AG09319 (cell line): ENCODE data around the gene IQCE.
"Not testable (repeated sequence)": the region's sequence is repeated elsewhere in the genome, so short reads cannot be mapped to it uniquely, and the experiment has no call there.

Experiments
- DNase-seq: peaks from one replicate; pipeline ENCODE4 v3.0.0-alpha.2; 2010; ENCODE audit warnings: low read depth; ENCODE audit errors: extremely low read depth
- TF ChIP-seq, protein P1 (sequence below): IDR thresholded peaks from 2 replicates; pipeline ENCODE4 v1.5.1; 2011; ENCODE audit warnings: low read depth, mild to moderate bottlenecking, inconsistent platforms, low read length, moderate library complexity

Gene IQCE

DNA sequence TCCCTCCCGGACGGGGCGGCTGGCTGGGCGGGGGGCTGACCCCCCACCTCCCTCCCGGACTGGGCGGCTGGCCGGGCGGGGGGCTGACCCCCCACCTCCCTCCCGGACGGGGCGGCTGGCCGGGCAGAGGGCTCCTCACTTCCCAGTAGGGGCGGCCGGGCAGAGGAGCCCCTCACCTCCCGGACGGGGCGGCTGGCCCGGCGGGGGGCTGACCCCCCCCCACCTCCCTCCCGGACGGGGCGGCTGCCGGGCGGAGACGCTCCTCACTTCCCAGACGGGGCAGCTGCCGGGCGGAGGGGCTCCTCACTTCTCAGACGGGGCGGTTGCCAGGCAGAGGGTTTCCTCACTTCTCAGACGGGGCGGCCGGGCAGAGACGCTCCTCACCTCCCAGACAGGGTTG is 24.6 kb upstream of the IQCE start:
- not testable (repeated sequence) for DNase-seq

DNA sequence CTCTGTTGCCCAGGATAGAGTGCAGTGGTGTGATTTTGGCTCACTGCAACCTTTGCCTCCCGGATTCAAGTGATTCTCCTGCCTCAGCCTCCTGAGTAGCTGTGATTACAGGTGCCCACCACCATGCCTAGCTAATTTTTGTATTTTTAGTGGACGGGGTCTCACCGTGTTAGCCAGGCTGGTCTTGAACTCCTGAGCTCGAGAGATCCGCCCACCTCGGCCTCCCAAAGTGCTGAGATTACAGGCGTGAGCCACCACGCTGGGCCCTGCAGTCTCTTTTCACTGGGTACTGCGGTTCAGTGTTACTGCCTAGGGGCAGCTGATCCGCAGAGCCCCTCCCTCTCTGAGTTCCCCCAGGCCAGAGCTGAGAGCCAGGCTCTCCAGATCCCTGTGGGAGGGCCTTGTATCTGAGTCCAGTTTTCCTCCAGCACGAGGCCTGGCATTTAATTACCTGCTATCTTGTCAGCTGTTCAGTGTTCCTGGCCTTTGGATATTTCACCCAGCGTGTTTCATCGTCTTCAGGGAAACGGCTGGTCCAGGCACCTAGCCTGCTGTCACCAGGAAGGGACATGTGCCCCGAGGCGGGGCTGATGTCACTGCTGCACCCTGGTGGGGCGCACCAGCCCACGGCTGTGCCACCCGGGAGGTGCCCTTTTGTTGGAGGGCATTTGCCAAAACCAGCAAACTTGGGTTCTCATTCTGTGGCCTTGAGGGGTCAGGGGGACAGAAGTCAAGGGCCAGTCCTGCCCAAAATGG is 22.7 kb upstream of the IQCE start:
- not testable (repeated sequence) for DNase-seq

DNA sequence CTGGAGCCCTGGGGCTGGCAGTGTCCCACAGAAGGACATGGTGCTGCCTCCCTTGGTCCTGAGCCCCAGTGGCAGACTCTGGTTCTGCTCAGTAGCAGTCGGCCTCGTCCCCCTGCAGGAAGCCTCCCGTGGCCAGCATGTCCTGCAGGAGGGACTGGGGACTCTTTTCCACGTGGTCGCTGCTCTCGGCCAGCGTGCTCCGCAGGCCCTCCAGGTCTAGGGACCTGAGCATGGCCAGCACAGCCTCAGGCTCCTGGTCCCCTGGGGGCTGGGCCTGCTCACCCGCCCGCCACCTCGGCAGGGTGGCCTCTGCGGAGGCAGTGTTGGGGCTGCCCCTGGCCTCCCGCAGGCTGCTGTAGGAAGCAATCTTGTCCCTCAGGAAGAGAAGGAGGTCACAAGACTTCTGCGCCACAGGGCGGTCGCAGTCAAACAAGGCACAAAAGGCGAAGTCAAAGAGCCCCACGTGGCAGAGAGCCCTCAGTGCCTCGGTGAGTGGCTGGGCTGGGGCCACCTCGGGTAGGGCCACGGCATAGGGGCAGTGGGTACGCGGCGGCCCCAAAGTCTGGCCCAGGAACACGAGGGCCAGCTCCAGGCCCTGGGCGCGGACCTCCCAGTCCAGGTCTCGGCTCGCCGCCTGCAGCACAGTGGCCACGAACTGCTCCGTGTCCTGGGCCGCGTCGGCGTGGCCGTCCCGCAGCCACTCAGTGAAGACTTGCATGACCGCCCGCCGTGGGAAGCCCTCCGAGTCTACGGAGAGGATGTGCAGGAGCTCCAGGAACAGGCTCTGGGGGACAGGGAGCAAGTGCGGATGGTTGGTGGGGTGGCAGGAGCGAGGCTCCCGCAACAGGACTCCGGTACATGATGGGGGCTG is 20.6 kb upstream of the IQCE start:
- DNase-seq = no peak
- TF ChIP-seq, protein P1, sequence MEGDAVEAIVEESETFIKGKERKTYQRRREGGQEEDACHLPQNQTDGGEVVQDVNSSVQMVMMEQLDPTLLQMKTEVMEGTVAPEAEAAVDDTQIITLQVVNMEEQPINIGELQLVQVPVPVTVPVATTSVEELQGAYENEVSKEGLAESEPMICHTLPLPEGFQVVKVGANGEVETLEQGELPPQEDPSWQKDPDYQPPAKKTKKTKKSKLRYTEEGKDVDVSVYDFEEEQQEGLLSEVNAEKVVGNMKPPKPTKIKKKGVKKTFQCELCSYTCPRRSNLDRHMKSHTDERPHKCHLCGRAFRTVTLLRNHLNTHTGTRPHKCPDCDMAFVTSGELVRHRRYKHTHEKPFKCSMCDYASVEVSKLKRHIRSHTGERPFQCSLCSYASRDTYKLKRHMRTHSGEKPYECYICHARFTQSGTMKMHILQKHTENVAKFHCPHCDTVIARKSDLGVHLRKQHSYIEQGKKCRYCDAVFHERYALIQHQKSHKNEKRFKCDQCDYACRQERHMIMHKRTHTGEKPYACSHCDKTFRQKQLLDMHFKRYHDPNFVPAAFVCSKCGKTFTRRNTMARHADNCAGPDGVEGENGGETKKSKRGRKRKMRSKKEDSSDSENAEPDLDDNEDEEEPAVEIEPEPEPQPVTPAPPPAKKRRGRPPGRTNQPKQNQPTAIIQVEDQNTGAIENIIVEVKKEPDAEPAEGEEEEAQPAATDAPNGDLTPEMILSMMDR = no peak

DNA sequence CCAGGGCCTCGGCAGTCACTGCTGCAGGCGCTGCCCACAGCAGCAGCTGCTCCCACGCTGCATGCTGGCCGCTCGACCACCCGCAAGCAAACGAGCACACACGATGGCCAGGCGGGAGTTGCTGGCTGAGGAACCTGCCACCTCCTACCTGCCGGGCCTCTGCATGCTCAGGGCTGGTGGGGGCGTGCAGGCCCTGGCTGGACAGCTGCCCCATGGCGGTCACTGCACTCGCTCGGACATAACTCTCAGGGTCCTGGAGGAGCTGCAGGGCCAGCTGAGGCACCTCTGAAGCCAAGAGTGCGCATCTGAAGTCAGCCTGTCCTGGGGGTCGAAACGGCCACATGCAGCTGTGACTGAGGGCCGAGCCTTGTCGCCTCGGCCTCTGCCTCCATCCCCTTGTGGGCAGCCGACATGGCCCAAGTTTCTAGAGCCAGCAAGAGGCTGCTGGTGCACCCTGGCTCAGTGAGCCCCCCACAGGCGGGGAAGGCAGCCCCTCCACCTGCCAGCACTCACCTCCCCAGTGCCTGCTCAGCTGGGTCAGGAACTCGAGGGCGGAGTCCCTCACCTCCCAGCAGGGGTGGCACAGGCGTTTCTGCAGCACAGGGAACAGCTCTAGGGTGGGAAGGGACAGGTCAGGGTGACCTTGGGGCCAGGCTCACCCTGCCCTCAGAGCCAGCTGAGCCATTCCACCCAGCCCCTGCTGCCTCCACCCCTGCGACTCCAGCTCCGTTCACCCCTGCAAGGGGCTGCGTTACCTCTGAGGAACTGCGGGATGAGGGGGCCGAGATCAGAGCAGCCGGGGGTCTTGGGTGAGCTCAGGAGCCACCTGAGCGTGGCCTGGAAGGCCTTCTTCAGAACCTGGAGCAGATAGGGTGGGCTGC is 19.5 kb upstream of the IQCE start:
- DNase-seq = no peak
- TF ChIP-seq, protein P1 = no peak

DNA sequence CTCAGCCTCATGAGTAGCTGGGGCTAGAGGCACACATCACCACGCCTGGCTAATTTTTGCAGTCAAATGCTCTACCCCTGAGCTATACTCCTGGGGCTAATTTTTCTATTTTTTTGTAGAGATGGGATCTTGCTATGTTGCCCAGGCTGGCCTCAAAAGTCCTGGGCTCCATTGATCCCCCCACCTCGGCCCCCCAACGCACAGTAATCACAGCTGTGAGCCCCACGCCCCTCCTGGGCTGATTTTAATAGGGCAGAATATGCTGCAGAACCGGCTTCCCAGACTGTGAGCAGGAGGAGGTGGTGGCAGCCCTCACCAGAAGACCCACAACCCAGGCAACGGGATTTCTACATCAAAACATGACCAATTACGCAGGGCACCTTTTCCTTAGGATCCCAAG is 18.6 kb upstream of the IQCE start:
- TF ChIP-seq, protein P1 = no peak
- no peak for DNase-seq

DNA sequence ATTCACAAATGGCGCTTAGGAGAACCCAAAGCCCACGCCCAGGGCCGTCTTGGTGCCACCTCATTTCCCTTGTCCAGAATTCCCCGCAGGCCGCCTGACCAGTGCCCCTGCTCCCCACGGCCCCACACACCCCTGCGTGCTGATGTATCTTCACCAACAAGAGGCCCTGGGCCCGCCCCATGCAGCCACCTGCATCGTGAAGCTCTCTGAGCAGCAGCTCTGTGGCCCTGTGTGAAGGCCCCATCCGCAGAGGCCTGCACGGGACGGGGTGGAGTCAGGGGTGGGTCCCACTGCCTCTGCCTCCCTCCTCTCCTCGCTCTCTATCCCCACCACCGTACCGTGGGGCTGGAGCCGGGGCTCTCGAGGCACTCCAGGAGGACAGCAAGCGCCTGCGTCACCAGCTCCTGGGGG is 18.1 kb upstream of the IQCE start:
- DNase-seq = no peak
- TF ChIP-seq, protein P1 = no peak

DNA sequence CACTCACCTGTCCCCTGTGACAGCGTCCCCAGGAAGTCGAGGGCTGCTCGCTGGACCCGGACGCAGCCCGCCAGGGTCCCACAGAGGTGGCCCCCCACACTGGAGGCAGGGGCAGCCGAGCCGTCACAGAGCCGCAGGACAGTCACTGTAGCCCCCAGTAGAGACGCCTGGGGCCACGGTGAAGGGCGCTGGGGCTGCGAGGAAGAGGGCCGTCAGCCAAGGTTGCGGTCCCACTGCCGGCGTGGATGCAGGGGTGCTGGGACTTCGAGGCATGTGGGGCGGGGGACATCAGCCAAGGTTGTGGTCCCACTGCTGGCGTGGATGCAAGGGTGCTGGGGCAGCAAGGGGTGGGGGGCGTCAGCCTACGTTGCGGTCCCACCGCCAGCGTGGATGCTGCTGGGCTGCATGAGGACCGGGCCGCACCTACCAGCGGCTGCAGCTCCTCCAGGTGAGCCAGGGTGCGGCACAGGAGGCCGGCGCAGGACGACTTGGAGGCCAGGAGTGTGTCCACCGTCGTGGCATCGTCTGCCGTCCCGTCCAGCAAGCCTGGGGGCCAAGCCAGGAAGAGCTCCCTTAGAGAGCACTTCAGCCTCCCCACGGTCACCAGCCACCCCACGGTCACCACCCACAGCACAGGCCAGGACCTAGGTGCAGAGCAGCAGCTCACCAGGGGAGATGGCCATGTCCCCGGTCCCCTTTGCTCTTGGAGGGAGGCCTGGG is 17.3 kb upstream of the IQCE start:
- TF ChIP-seq, protein P1 = no peak
- DNase-seq = no peak
